Keratinocyte (primary cell): ENCODE results near the gene RNF14.

ENCODE experiments used
- EZH2 ChIP-seq: IDR thresholded peaks from one replicate; pipeline ENCODE4 v1.6.1; 2012; ENCODE audit warnings: inconsistent platforms, mild to moderate bottlenecking, low read length, moderate library complexity
- TF ChIP-seq, protein P1 (sequence below), 3 experiments: IDR thresholded peaks in 1 of 3; conservative IDR thresholded peaks in 1 of 3; optimal IDR thresholded peaks in 1 of 3; 2 replicates in 2 of 3; 3 replicates in 1 of 3; pipeline versions ENCODE3 to v1.5.1; 2011; ENCODE audit warnings: low read length in 3 of 3, mild to moderate bottlenecking in 3 of 3, moderate library complexity in 2 of 3, control low read depth in 1 of 3, inconsistent platforms in 1 of 3; ENCODE audit not compliant: insufficient read depth in 2 of 3; ENCODE audit errors: extremely low read depth in 1 of 3

GRCh38 chr5:141960018-141960417 is 8.9 kb upstream of the RNF14 start:
- TF ChIP-seq, protein P1, sequence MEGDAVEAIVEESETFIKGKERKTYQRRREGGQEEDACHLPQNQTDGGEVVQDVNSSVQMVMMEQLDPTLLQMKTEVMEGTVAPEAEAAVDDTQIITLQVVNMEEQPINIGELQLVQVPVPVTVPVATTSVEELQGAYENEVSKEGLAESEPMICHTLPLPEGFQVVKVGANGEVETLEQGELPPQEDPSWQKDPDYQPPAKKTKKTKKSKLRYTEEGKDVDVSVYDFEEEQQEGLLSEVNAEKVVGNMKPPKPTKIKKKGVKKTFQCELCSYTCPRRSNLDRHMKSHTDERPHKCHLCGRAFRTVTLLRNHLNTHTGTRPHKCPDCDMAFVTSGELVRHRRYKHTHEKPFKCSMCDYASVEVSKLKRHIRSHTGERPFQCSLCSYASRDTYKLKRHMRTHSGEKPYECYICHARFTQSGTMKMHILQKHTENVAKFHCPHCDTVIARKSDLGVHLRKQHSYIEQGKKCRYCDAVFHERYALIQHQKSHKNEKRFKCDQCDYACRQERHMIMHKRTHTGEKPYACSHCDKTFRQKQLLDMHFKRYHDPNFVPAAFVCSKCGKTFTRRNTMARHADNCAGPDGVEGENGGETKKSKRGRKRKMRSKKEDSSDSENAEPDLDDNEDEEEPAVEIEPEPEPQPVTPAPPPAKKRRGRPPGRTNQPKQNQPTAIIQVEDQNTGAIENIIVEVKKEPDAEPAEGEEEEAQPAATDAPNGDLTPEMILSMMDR (optimal IDR thresholded peaks at IDR 0.05 in 1 of 3, IDR thresholded peaks at IDR 0.05 in 1 of 3, conservative IDR thresholded peaks at IDR 0.05 in 1 of 3; ENCODE audit: extremely low read depth in 1 of 3, insufficient read depth in 2 of 3, low read length in 3 of 3) = peak; percentile 23 to 69 (median 37)
- no peak for TF ChIP-seq EZH2
